Skeletal muscle cell (primary cell): ENCODE results near the gene CLIP2.
"Not testable (repeated sequence)": the region's sequence is repeated elsewhere in the genome, so short reads cannot be mapped to it uniquely, and the experiment has no call there.

ENCODE experiments used
- DNase-seq: peaks from one replicate; pipeline ENCODE4 v3.0.0-alpha.2; 2010; ENCODE audit warnings: low read depth
- H3K4me3 ChIP-seq: 2 replicates; pipeline ENCODE4 v1.5.1; 2011; ENCODE audit warnings: low read depth, mild to moderate bottlenecking, control low read depth, low read length, moderate library complexity

The CLIP2 gene

GRCh38 chr7:74395745-74396311, 106.6 kb downstream of the CLIP2 start:
- no peak for DNase-seq
- no peak overlapping the region for H3K4me3 ChIP-seq

- no peak overlapping the region for H3K4me3 ChIP-seq
- no peak for DNase-seq
Observed at GRCh38 chr7:74396993-74397392, 107.8 kb downstream of the CLIP2 start.

GRCh38 chr7:74398426-74398825, 109.2 kb downstream of the CLIP2 start:
- DNase-seq, result no peak
- H3K4me3 ChIP-seq, result no peak overlapping the region

GRCh38 chr7:74399006-74399405, 109.8 kb downstream of the CLIP2 start:
- H3K4me3 ChIP-seq, result no peak overlapping the region
- no peak for DNase-seq

GRCh38 chr7:74400420-74401136, 111.4 kb downstream of the CLIP2 start:
- H3K4me3 ChIP-seq, result no peak overlapping the region
- no peak for DNase-seq

- no peak for DNase-seq
- H3K4me3 ChIP-seq, result no peak overlapping the region
Observed at GRCh38 chr7:74401137-74401859, 112.1 kb downstream of the CLIP2 start.

- not testable (repeated sequence) for H3K4me3 ChIP-seq, DNase-seq
Observed at GRCh38 chr7:74402668-74403067, 113.5 kb downstream of the CLIP2 start.

GRCh38 chr7:74403521-74404387, 114.5 kb downstream of the CLIP2 start:
- no peak overlapping the region for H3K4me3 ChIP-seq
- DNase-seq, result no peak

- no peak overlapping the region for H3K4me3 ChIP-seq
- no peak for DNase-seq
Observed at GRCh38 chr7:74404388-74404700, 115.1 kb downstream of the CLIP2 start.

GRCh38 chr7:74404741-74405140, 115.5 kb downstream of the CLIP2 start:
- no peak for DNase-seq
- H3K4me3 ChIP-seq, result no peak overlapping the region

GRCh38 chr7:74405191-74405898, 116.1 kb downstream of the CLIP2 start:
- H3K4me3 ChIP-seq, result no peak overlapping the region
- no peak for DNase-seq

- no peak for DNase-seq
- no peak overlapping the region for H3K4me3 ChIP-seq
Observed at GRCh38 chr7:74405899-74406512, 116.8 kb downstream of the CLIP2 start.

GRCh38 chr7:74407958-74408357, 118.8 kb downstream of the CLIP2 start:
- DNase-seq, result no peak
- H3K4me3 ChIP-seq, result no peak overlapping the region

- H3K4me3 ChIP-seq, result no peak overlapping the region
Observed at GRCh38 chr7:74409571-74409970, 120.4 kb downstream of the CLIP2 start.

GRCh38 chr7:74410772-74411171, 121.6 kb downstream of the CLIP2 start:
- no peak overlapping the region for H3K4me3 ChIP-seq
- DNase-seq, result no peak

More at GRCh38 chr7:74409571-74409970, 120.4 kb downstream of the CLIP2 start:
- no peak for DNase-seq

GRCh38 chr7:74411571-74411970, 122.4 kb downstream of the CLIP2 start:
- DNase-seq, H3K4me3 ChIP-seq: not testable (repeated sequence)

GRCh38 chr7:74412056-74412455, 122.8 kb downstream of the CLIP2 start:
- no peak overlapping the region for H3K4me3 ChIP-seq
- no peak for DNase-seq

- DNase-seq, result no peak
- H3K4me3 ChIP-seq, result no peak overlapping the region
Observed at GRCh38 chr7:74412603-74413002, 123.4 kb downstream of the CLIP2 start.
